ENCODE results near the gene SPTBN1. TPM values are rescaled to one million over a fixed set of nuclear protein-coding genes. Genes with fewer than 3 reads are reported as not detected.

SPTBN1 gene
- total and polyA plus RNA-seq, 2 donors (not counting 3 experiments of a cell fraction or from before 2014, with no cell fraction given) = 63.3 to 320 TPM

DNA sequence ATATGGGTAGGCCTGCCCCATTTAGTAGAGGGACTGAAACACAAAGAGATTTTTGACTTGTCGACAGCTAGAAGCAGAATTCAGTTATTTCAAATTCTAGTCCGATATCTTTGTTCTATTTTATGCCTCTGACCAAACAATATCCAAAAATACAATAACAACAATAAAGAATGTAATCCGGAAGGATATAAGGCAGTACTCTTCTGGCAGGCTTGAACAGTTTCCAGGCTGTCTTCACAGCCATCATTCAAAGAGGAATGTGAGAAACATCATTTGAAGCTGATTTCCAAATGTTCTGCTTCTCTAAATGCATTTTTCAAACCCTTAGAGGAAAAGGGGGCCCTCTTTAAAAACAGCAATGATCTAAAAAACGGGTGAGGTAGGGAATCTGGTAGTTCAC, 36.7 kb upstream of the SPTBN1 start:
- H3K4me2 ChIP-seq (ENCODE audit: insufficient read depth, low read length) = peak overlapping the region; percentile 78
- no peaks in the 10 kb centered on the region for H3K27me3 ChIP-seq (ENCODE audit: control insufficient read depth in 2 of 2, insufficient read depth in 2 of 2, low read length in 2 of 2)
- ChIA-PET CTCF (interaction anchor here (0.9 kb wide), 1 partner anchor 11 kb away, joined by 3 read pairs; no protein-coding TSS in a partner anchor), POLR2A (no interaction called here)
- H3K36me3 ChIP-seq (ENCODE audit: control insufficient read depth in 2 of 2, extremely low read depth in 1 of 2, insufficient read depth in 2 of 2, low read length in 2 of 2) = no peaks in the 10 kb centered on the region
- peaks cover 50% of the 10 kb centered on the region for H3K4me1 ChIP-seq (ENCODE audit: control insufficient read depth, extremely low read depth, insufficient read depth, low read length)
- dilution Hi-C loops (cut with MboI; ENCODE audit: extremely low pct_ligation_motif_present, low sequenced_read_pairs) (no loop called here), intact Hi-C loops (cut with micrococcal nuclease) (loop anchor here (5.0 kb wide), 3 partner anchors 57 to 212 kb away; a partner anchor contains a TSS)
- H3K4me3 ChIP-seq (replicated peaks in 1 of 3; ENCODE audit: insufficient read depth in 1 of 3, low read depth in 1 of 3, low read length in 3 of 3) = no peak overlapping the region
- no peaks in the 10 kb centered on the region for H3K9me3 ChIP-seq (replicated peaks; ENCODE audit: control insufficient read depth, insufficient read depth, low read length)
- TF ChIP-seq GATA2 (IDR thresholded peaks at IDR 0.05; ENCODE audit: insufficient read depth, insufficient read length, low read depth, low read length) (no peak), POLR2AphosphoS5 (IDR thresholded peaks at IDR 0.05; ENCODE audit: insufficient read depth, low read depth, low read length) (no peak), JUN (IDR thresholded peaks at IDR 0.05; ENCODE audit: borderline replicate concordance, insufficient read depth, insufficient read length, low read depth) (peak; percentile 7), MYC (IDR thresholded peaks at IDR 0.05; ENCODE audit: low read depth, low read length) (no peak)
- H3K27ac ChIP-seq (ENCODE audit: insufficient read depth, low read depth, low read length) = peak overlapping the region; percentile 20
- FAIRE-seq (peak; percentile 75), DNase-seq (ENCODE audit: low read depth, low spot score) (peak; percentile 56)
- no peak overlapping the region for H3K9ac ChIP-seq (replicated peaks; ENCODE audit: extremely low read depth, insufficient read depth, low read length)
- H3K9me1 ChIP-seq (replicated peaks; ENCODE audit: control insufficient read depth, extremely low read depth, insufficient read depth, low read length) = no peaks in the 10 kb centered on the region
- H4K20me1 ChIP-seq (replicated peaks; ENCODE audit: control insufficient read depth, extremely low read depth, insufficient read depth, low read length) = no peaks in the 10 kb centered on the region
- no peaks in the 10 kb centered on the region for H3K79me2 ChIP-seq (ENCODE audit: control insufficient read depth, insufficient read depth, low read length)
- BruUV-seq (replicated peaks) = no TSS peak
- H2AFZ ChIP-seq (ENCODE audit: low read depth, low read length) = no peak overlapping the region

- Histone ChIP-seq H3K27me3 (ENCODE audit: control insufficient read depth in 2 of 2, insufficient read depth in 2 of 2, low read length in 2 of 2) (no peaks in the 10 kb centered on the region), H3K79me2 (ENCODE audit: control insufficient read depth, insufficient read depth, low read length) (no peaks in the 10 kb centered on the region), H2AFZ (ENCODE audit: low read depth, low read length) (peak overlapping the region; percentile 50), H3K27ac (ENCODE audit: insufficient read depth, low read depth, low read length) (peak overlapping the region; percentile 20), H3K9me1 (replicated peaks; ENCODE audit: control insufficient read depth, extremely low read depth, insufficient read depth, low read length) (no peaks in the 10 kb centered on the region), H3K36me3 (ENCODE audit: control insufficient read depth in 2 of 2, extremely low read depth in 1 of 2, insufficient read depth in 2 of 2, low read length in 2 of 2) (no peaks in the 10 kb centered on the region), H3K9ac (replicated peaks; ENCODE audit: extremely low read depth, insufficient read depth, low read length) (no peak overlapping the region), H3K4me1 (ENCODE audit: control insufficient read depth, extremely low read depth, insufficient read depth, low read length) (peaks cover 50% of the 10 kb centered on the region), H3K9me3 (replicated peaks; ENCODE audit: control insufficient read depth, insufficient read depth, low read length) (no peaks in the 10 kb centered on the region), H3K4me3 (replicated peaks in 1 of 3; ENCODE audit: insufficient read depth in 1 of 3, low read depth in 1 of 3, low read length in 3 of 3) (no peak overlapping the region), H4K20me1 (replicated peaks; ENCODE audit: control insufficient read depth, extremely low read depth, insufficient read depth, low read length) (no peaks in the 10 kb centered on the region), H3K4me2 (ENCODE audit: insufficient read depth, low read length) (peak overlapping the region; percentile 78)
- POLR2A ChIA-PET = no interaction called here
- intact Hi-C loops (cut with micrococcal nuclease) (loop anchor here (5.0 kb wide), 3 partner anchors 58 to 213 kb away; a partner anchor contains a TSS), dilution Hi-C loops (cut with MboI; ENCODE audit: extremely low pct_ligation_motif_present, low sequenced_read_pairs) (no loop called here)
- CTCF ChIA-PET = interaction anchor here (0.9 kb wide), 1 partner anchor 10 kb away, joined by 3 read pairs; no protein-coding TSS in a partner anchor
- no peak for TF ChIP-seq POLR2AphosphoS5 (IDR thresholded peaks at IDR 0.05; ENCODE audit: insufficient read depth, low read depth, low read length)
- FAIRE-seq (no peak), DNase-seq (ENCODE audit: low read depth, low spot score) (no peak)
- BruUV-seq (replicated peaks) = no TSS peak
These were observed 36.1 kb upstream of the SPTBN1 start for GRCh38 chr2:54419855-54420523.
